ENCODE data around the gene P2RY14.
A peak's percentile ranks its signal among the peaks of the same experiment; 100 is the strongest.

P2RY14 gene

DNA sequence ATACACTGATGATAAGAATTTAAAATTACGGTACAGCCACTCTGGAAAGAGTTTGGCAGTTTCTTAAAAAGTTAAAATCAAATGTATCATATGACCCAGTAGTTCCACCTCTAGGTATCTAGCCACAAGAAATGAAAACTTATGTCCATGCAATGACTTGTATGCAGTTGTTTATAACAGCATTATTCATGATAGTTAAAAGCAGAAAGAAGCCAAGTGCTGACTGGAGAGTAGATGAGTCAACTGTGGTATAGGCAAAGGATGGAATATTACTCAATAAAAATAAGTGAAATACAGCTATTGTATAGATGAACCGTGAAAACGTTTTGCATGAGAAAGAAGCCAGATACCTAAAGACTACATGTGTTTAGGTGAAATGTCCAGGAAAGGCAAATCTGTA lies 23.4 kb upstream of the P2RY14 start:
- no peak for DNase-seq (ENCODE audit: extremely low read depth in 1 of 2, low read depth in 1 of 2)

- no peak for DNase-seq (ENCODE audit: extremely low read depth in 1 of 2, low read depth in 1 of 2)
Measured at GRCh38 chr3:151300539-151300938, 22.2 kb upstream of the P2RY14 start.

DNA sequence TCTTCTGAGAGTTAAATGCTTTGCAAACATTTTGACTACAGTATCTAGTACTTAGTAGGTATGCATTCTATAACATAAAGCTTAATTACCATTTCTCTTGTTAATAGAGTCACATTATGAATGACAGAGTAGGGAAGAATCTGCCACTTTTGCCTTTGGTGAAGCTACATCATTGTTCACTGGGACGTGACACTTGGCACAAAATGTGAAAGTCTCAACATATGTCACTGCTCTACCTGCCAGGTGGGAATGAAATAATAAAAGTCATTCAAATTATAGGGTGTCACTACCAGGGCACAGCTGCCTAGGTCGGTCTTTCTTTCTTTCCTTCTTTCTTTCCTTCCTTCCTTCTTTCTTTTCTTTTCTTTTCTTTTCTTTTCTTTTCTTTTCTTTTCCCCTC lies 20.7 kb upstream of the P2RY14 start:
- no peak for DNase-seq (ENCODE audit: extremely low read depth in 1 of 2, low read depth in 1 of 2)

- DNase-seq (ENCODE audit: extremely low read depth in 1 of 2, low read depth in 1 of 2) = no peak
Measured at GRCh38 chr3:151297429-151297828, 19.1 kb upstream of the P2RY14 start.

- no peak for DNase-seq (ENCODE audit: extremely low read depth in 1 of 2, low read depth in 1 of 2)
Measured at GRCh38 chr3:151296226-151296625, 17.9 kb upstream of the P2RY14 start.

GRCh38 chr3:151293127-151293526 lies 14.8 kb upstream of the P2RY14 start:
- no peak for DNase-seq (ENCODE audit: extremely low read depth in 1 of 2, low read depth in 1 of 2)

GRCh38 chr3:151290673-151291072 lies 12.3 kb upstream of the P2RY14 start:
- DNase-seq (ENCODE audit: extremely low read depth in 1 of 2, low read depth in 1 of 2) = no peak

GRCh38 chr3:151289445-151289844 lies 11.1 kb upstream of the P2RY14 start:
- DNase-seq (ENCODE audit: extremely low read depth in 1 of 2, low read depth in 1 of 2) = no peak

GRCh38 chr3:151285940-151286339 lies 7.6 kb upstream of the P2RY14 start:
- no peak for DNase-seq (ENCODE audit: extremely low read depth in 1 of 2, low read depth in 1 of 2)

DNA sequence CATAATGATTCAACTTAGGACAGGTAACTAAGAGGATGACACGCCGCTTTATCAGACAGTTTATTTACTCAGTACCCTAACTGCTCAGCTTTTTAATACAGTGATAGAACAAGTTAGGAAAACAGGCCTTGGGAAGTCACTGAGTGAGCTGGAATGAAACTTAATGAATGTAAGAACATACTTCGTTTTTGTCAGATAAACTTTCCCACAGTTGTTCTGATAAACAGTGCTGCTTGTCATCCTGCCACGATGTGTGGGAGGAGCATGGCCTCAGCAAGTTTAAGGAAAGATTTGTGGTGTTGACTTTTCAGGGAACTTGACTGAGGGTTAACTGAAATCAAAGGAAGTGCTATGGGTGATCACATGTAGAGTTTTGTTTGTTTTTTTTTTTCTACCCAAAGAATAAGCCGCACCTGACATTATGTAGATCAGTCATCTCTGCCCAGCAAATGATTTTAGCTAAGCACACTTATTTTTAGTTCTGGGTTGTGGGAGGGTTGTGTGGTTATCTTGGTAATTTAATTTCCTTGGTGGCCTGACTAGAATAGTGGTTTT lies 5.6 kb upstream of the P2RY14 start:
- DNase-seq (ENCODE audit: extremely low read depth in 1 of 2, low read depth in 1 of 2) = peak in 1 of 2 donors; percentile 25

DNA sequence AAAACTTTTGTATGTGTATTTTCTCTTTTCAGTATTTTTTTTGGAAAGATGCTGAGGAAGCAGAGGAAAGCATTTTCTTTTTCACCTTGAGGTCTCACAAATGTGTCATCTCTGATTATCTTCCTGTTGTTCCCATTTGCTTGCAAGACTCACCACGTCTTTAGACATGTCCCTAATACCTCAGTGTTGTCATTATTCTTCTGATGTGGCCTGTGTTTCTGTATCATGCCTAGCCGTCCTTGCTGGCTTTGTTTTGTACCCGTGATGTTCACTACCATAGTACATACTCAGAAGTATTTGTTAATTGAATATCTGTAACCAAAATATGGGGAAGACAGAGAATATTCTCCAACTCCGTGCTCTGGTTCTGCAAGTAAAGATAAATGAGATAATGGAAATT lies 5.0 kb upstream of the P2RY14 start:
- DNase-seq (ENCODE audit: extremely low read depth in 1 of 2, low read depth in 1 of 2) = no peak

DNA sequence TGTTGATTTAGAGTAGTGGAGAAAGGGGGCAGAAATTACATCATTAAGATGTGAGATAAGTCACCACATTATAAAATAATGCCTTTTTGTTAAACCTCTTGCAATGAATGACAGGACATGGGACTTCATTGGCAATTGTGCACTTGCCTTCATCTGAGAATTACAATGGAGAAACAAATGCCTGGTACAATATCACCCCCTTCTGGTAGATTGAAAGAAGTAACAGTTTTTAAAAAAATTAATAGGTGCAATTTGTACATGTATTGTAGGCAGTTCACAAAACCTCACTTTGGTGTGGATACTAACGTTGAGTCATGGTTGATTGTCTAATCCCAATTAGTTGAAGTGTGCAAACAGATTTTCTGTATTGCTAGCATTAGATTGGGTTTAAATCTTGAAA lies 4.6 kb upstream of the P2RY14 start:
- DNase-seq (ENCODE audit: extremely low read depth in 1 of 2, low read depth in 1 of 2) = no peak

DNA sequence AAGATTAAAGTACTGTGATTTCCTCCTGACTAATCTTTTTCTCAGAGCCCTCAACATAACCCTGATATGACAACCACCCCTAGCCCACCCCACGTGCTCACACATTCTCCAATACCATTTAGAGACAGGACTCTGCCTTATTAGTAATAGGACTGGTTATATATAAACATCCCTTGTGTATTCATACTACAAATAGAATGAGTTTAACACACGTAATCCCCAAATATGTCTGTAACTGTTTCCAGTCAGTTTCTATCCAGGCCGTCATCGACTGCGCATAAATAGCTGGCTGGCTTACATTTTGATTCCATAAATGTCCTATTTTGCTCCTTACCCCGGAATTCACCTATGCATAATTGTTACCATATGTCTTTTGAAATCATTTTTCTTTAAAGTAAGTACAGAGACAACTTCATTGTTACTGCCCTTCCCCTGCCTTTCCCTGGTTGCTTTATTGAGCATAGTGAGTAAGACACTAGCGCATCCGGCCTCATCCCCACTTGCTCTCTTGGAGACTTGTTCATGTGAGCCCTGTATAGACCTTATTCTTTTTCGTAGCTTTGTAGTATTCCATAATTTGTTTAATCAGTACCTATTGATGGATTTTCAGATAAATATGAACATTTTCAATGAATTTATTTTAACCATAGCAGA lies 3.5 kb upstream of the P2RY14 start:
- DNase-seq (ENCODE audit: extremely low read depth in 1 of 2, low read depth in 1 of 2) = no peak

- DNase-seq (ENCODE audit: extremely low read depth in 1 of 2, low read depth in 1 of 2) = no peak
Measured at GRCh38 chr3:151276687-151277042, 1.7 kb downstream of the P2RY14 start.

GRCh38 chr3:151276038-151276686 lies 2.2 kb downstream of the P2RY14 start:
- DNase-seq (ENCODE audit: extremely low read depth in 1 of 2, low read depth in 1 of 2) = no peak

- DNase-seq (ENCODE audit: extremely low read depth in 1 of 2, low read depth in 1 of 2) = no peak
Measured at GRCh38 chr3:151275091-151275490, 3.3 kb downstream of the P2RY14 start.

GRCh38 chr3:151269631-151270030 lies 8.7 kb downstream of the P2RY14 start:
- no peak for DNase-seq (ENCODE audit: extremely low read depth in 1 of 2, low read depth in 1 of 2)

GRCh38 chr3:151268267-151269235 lies 9.8 kb downstream of the P2RY14 start:
- peak; percentile 30 to 42 for DNase-seq (ENCODE audit: extremely low read depth in 1 of 2, low read depth in 1 of 2)

DNA sequence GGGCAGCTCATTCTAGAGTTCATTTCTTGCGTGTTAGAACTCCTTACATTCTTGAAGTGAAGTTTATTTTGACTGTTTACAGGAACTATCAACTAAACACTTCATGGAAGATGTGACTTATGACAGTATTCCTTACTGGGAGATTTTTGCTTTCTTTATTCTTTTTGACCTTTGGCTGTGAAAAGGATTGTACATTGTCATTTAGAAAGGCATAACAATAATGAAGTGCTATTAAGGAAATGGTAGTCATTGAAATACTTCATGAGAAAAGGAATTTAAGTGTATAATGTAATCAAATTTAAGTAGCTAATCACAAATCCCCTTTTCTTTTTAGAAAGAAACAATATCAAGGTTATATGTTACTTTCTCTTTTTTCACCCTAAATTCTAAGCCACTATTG lies 11.3 kb downstream of the P2RY14 start:
- DNase-seq (ENCODE audit: extremely low read depth in 1 of 2, low read depth in 1 of 2) = no peak

DNA sequence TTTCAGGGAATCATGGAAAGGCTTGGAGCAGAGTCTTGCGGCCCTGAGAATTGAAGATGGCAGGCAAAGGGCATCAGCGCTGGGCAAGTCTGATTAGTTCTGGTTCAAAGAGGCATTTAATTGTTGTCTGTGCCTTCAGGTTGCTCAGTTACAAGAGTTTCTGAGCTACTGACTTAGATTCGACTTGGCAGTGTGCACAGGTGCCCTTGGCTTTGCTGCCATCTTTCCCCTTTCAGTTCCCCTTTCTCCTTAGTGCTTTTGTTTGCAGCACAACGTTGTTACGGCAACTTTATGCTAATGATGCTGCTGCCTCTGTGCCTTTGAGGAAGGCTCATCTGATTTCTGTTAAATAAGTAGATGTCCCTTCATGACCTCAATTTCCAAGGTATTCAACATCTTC lies 12.5 kb downstream of the P2RY14 start:
- no peak for DNase-seq (ENCODE audit: extremely low read depth in 1 of 2, low read depth in 1 of 2)

DNA sequence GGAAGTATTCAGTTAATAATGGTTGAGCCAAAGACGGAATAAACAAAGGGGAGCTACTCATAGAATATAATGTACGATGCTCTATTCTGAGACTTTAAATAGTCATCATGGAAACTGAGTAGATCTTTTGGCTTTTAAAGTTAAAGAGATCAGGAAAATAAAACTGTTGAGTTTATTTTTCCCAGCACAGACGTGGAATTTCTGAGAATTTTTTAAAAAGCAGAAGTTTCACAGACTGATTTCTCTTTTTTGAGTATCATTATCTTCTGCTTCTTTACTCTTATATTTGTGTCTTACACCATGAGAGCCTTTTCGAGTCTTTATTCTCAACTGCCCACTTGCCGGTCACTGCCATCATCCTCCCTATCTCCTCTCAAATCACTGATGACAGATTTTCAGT lies 13.2 kb downstream of the P2RY14 start:
- no peak for DNase-seq (ENCODE audit: extremely low read depth in 1 of 2, low read depth in 1 of 2)

Data from stimulated activated CD8-positive, alpha-beta memory T cell treated with anti-CD3 and anti-CD28 coated beads, Interleukin-7, amount 100 ng/mL, for 48 hours (primary cell).